Loucy (cell line): ENCODE measurements around the gene PDLIM3.

Experiments
- H2AFZ ChIP-seq: fragments of 200-600 bp; sonication (generic); 2 replicates; pipeline ENCODE4 v1.6.0; 2016; ENCODE audit warnings: antibody characterized with exemption, mild to moderate bottlenecking, low read length, moderate library complexity
- H3F3A ChIP-seq: fragments of 200-600 bp; 2 replicates; pipeline ENCODE4 v1.6.0; 2016; ENCODE audit warnings: antibody characterized with exemption, low read depth, mild to moderate bottlenecking
- H3K27me3 ChIP-seq: fragments of 200-600 bp; sonication (generic); 2 replicates; pipeline ENCODE4 v1.6.1; 2014; ENCODE audit warnings: low read length, mild to moderate bottlenecking; ENCODE audit not compliant: insufficient read depth, poor library complexity, severe bottlenecking
- H3K36me3 ChIP-seq: fragments of 200-600 bp; sonication (generic); 2 replicates; pipeline ENCODE4 v1.6.1; 2016; ENCODE audit warnings: low read length; ENCODE audit not compliant: insufficient read depth
- H3K4me1 ChIP-seq: fragments of 200-600 bp; sonication (generic); 2 replicates; pipeline ENCODE4 v1.5.1; 2014; ENCODE audit warnings: low read length, mild to moderate bottlenecking; ENCODE audit not compliant: insufficient read depth, poor library complexity, severe bottlenecking
- H3K4me2 ChIP-seq: fragments of 200-600 bp; sonication (generic); 2 replicates; pipeline ENCODE4 v1.6.0; 2014; ENCODE audit warnings: antibody characterized with exemption, low read length, low read depth, mild to moderate bottlenecking; ENCODE audit not compliant: poor library complexity, severe bottlenecking
- H3K4me3 ChIP-seq: fragments of 200-600 bp; sonication (generic); 2 replicates; pipeline ENCODE4 v1.5.1; 2014; ENCODE audit warnings: low read length, mild to moderate bottlenecking, mixed read lengths; ENCODE audit not compliant: poor library complexity, severe bottlenecking
- H3K79me2 ChIP-seq: fragments of 200-600 bp; sonication (generic); 2 replicates; pipeline ENCODE4 v1.6.1; 2014; ENCODE audit warnings: low read length; ENCODE audit not compliant: insufficient read depth
- H3K9ac ChIP-seq: fragments of 200-600 bp; sonication (generic); 2 replicates; pipeline ENCODE4 v1.6.0; 2014; ENCODE audit warnings: mild to moderate bottlenecking, low read depth, low read length, moderate library complexity; ENCODE audit not compliant: poor library complexity, severe bottlenecking
- H3K9me2 ChIP-seq: fragments of 200-600 bp; sonication (generic); replicated peaks from 2 replicates; pipeline ENCODE4 v1.6.1; 2016; ENCODE audit warnings: low read depth, low read length, mixed read lengths
- H3K9me3 ChIP-seq: fragments of 200-600 bp; sonication (generic); 2 replicates; pipeline ENCODE4 v1.6.1; 2014; ENCODE audit warnings: mild to moderate bottlenecking, antibody characterized with exemption, low read length, low read depth; ENCODE audit not compliant: insufficient read depth
- H4K20me1 ChIP-seq: fragments of 200-600 bp; sonication (generic); 2 replicates; pipeline ENCODE4 v1.6.0; 2014; ENCODE audit warnings: antibody characterized with exemption, low read length, mild to moderate bottlenecking; ENCODE audit not compliant: insufficient read depth, poor library complexity, severe bottlenecking
- CTCF ChIP-seq: fragments of 200-600 bp; sonication (generic); conservative IDR thresholded peaks from 2 replicates; pipeline ENCODE4 v1.5.1; 2014; ENCODE audit warnings: mild to moderate bottlenecking, antibody characterized with exemption, low read length
- EZH2phosphoT487 ChIP-seq: fragments of 200-600 bp; IDR thresholded peaks from 2 replicates; pipeline ENCODE4 v1.6.1; 2018; ENCODE audit warnings: antibody characterized with exemption, mild to moderate bottlenecking, moderate library complexity, borderline replicate concordance

Gene PDLIM3

GRCh38 chr4:185508181-185508580 is 27.1 kb downstream of the PDLIM3 start:
- Histone ChIP-seq H3F3A (no peaks in the 10 kb centered on the region), H3K9me2 (no peaks in the 10 kb centered on the region), H3K36me3 (no peaks in the 10 kb centered on the region), H4K20me1 (no peaks in the 10 kb centered on the region), H2AFZ (no peak overlapping the region), H3K79me2 (no peaks in the 10 kb centered on the region), H3K27me3 (peaks cover 66% of the 10 kb centered on the region), H3K9ac (no peak overlapping the region), H3K9me3 (no peaks in the 10 kb centered on the region), H3K4me3 (no peak overlapping the region), H3K4me1 (no peaks in the 10 kb centered on the region), H3K4me2 (no peak overlapping the region)
- TF ChIP-seq EZH2phosphoT487 (no peak), CTCF (no peak)

GRCh38 chr4:185506422-185506821 is 28.9 kb downstream of the PDLIM3 start:
- H3F3A ChIP-seq, result no peaks in the 10 kb centered on the region
- H3K4me2 ChIP-seq, result no peak overlapping the region
- no peak overlapping the region for H2AFZ ChIP-seq
- H3K27me3 ChIP-seq, result peaks cover 49% of the 10 kb centered on the region
- H4K20me1 ChIP-seq, result no peaks in the 10 kb centered on the region
- H3K4me1 ChIP-seq, result no peaks in the 10 kb centered on the region
- no peaks in the 10 kb centered on the region for H3K9me2 ChIP-seq
- no peaks in the 10 kb centered on the region for H3K9me3 ChIP-seq
- TF ChIP-seq CTCF, result no peak
- TF ChIP-seq EZH2phosphoT487, result no peak
- no peaks in the 10 kb centered on the region for H3K79me2 ChIP-seq
- H3K36me3 ChIP-seq, result no peaks in the 10 kb centered on the region
- no peak overlapping the region for H3K4me3 ChIP-seq
- no peak overlapping the region for H3K9ac ChIP-seq

GRCh38 chr4:185504098-185505047 is 30.9 kb downstream of the PDLIM3 start:
- Histone ChIP-seq H3K36me3 (no peaks in the 10 kb centered on the region), H2AFZ (no peak overlapping the region), H3K79me2 (no peaks in the 10 kb centered on the region), H3K27me3 (peaks cover 28% of the 10 kb centered on the region), H3F3A (no peaks in the 10 kb centered on the region), H3K4me3 (no peak overlapping the region), H3K9me2 (no peaks in the 10 kb centered on the region), H3K9me3 (no peaks in the 10 kb centered on the region; the same call in 1 of the 2 replicates), H3K4me1 (no peaks in the 10 kb centered on the region), H4K20me1 (no peaks in the 10 kb centered on the region), H3K9ac (no peak overlapping the region), H3K4me2 (no peak overlapping the region)
- TF ChIP-seq CTCF (no peak), EZH2phosphoT487 (no peak)
